NK-92 (cell line): ENCODE data around the gene LDLR.

Experiments used
- DNase-seq: peaks from one replicate; lab custom pipeline; 2025; ENCODE audit not compliant: unreplicated experiment; lab: John Stamatoyannopoulos, UW

LDLR gene

DNA sequence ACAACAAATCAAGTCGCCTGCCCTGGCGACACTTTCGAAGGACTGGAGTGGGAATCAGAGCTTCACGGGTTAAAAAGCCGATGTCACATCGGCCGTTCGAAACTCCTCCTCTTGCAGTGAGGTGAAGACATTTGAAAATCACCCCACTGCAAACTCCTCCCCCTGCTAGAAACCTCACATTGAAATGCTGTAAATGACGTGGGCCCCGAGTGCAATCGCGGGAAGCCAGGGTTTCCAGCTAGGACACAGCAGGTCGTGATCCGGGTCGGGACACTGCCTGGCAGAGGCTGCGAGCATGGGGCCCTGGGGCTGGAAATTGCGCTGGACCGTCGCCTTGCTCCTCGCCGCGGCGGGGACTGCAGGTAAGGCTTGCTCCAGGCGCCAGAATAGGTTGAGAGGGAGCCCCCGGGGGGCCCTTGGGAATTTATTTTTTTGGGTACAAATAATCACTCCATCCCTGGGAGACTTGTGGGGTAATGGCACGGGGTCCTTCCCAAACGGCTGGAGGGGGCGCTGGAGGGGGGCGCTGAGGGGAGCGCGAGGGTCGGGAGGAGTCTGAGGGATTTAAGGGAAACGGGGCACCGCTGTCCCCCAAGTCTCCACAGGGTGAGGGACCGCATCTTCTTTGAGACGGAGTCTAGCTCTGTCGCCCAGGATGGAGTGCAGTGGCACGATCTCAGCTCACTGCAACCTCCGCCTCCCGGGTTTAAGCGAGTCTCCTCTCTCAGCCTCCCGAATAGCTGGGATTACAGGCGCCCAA lies at the start of gene LDLR:
Gene LDLR, plus strand, starts transcription at position 210 of the 760 bp plus-strand sequence. Its CDS starts 86 bp downstream, at position 296.
- no peak for DNase-seq

DNA sequence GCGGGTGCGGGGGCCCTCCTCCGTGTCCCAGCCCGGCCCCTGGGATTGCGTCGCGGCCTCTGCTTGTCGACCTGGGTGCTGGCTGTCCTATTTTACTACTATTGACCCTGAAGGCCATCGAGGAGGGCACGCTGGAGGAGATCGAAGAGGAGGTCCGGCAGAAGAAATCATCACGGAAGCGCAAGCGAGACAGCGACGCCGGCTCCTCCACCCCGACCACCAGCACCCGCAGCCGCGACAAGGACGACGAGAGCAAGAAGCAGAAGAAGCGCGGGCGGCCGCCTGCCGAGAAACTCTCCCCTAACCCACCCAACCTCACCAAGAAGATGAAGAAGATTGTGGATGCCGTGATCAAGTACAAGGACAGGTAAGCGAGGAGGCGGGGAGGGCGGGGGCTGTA lies 48.1 kb upstream of the LDLR start:
- no peak for DNase-seq

DNA sequence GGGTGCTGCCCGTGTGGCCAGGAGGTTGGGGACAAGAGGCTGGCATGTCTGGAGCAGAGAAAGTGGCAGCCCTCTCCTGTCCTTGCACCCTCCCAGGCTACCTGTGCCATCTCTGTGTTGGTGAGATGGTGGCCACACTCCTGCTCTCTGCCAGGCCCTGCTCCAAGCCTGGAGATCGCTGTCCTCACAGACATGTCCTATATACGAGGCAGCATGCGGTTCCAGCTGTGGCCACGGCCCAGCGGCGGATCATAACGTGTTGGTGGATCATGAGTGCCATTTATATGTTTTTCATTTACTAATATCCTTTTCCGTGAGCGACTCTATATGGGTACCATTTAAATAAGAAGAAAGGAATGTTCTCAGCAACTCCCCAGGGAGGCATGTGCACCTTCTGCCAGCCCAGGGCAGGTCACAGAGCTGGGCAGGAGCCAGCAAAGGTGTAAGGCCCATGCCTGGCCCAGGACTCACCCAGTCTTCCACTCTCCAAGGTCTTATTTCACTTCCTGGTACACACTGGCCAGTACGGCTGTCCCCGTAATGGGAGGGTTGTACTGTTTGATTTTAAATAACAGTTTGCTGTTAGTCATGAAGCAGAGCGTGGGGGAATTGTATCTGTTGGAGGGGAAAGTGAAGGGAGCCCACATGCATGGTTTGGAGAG lies 47.2 kb upstream of the LDLR start:
- DNase-seq: no peak

DNA sequence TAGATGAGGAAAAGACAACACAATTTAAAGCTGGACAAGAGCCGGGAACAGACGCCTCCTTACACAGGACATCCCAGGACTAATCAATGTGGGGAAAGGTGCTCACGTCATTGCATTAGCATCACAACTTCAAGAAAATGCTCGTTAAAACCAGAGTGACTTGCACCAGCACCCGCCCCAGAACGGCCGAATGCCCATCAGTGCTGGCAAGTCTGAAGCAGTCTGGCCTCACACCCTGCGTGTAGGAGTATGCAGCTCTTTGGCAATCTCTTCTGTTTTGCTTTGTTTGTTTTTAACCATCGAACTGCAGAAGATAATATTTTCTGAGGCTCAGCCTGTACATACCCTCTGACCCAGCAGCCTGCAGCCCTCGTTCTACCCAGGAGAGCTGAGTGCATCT lies 44.8 kb upstream of the LDLR start:
- DNase-seq: no peak

DNA sequence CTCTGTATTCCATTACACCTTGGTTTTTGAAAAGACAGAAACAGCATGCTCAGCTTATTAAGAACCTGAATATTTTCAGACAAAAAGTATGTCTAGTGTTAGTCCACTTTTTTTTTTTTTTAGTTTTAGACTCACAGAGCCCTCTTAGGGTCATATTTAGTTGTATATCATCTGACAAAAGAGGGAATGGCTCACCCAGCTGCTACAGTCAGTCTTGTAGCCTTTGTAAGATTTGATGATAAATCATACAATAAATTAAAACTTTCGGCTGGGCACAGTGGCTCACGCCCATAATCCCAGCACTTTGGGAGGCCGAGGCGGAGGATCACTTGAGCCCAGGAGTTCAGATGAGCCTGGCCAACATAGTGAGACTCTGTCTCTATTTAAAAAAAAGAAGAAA lies 43.7 kb upstream of the LDLR start:
- no peak for DNase-seq

DNA sequence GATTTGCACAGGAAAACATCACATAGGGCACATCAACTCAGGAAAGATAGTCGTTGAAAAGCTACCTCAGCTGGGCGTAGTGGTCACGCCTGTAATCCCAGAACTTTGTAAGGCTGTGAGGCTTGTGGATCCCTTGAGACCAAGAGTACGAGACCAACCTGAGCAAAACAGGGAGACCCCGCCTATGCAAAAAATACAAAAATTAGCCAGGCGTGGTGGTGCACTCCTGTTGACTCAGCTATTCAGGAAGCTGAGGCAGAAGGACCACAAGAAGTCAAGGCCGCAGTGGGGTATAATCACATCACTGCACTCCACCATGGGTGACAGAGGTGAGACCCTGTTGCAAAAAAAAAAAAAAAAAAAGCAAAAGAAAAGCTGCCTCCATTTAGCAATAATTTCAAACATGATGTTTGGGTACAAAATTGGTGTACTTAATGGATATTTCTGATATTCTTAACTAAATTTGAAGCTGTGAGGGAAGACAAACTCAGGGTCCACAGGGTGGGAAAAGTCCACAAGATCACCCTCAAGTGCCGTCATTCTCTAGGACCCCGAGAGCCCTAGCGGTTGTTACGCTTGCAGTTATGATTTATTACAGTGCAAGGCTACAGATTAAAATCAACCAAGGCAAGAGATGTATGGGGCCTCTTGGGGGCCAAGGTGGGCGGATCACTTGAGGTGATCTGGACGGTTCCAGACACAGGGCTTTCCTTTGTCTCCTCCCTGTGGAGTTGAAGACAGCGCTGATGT lies 42.5 kb upstream of the LDLR start:
- DNase-seq: no peak

GRCh38 chr19:11047866-11048265 lies 41.4 kb upstream of the LDLR start:
- DNase-seq: no peak

GRCh38 chr19:11050323-11051114 lies 38.7 kb upstream of the LDLR start:
- no peak for DNase-seq

DNA sequence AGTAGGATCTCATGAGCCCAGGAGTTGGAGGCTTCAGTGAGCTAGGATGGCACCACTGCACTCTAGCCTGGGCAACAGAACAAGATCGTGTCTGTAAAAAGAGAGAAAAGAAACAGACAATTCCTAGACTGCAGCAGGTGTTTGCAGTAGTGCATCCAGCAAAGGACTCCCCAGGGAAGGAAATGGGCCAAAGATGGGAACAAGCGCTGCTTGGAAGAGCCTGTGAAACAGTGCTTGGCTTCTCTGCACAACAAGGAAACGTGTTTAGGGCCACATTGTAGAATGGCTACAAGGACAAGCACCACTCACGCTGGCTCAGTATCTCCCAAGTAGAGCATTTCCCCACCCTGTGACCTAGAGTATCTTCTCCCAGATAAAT lies 35.5 kb upstream of the LDLR start:
- DNase-seq: no peak

GRCh38 chr19:11054200-11054599 lies 35.1 kb upstream of the LDLR start:
- DNase-seq: no peak

DNA sequence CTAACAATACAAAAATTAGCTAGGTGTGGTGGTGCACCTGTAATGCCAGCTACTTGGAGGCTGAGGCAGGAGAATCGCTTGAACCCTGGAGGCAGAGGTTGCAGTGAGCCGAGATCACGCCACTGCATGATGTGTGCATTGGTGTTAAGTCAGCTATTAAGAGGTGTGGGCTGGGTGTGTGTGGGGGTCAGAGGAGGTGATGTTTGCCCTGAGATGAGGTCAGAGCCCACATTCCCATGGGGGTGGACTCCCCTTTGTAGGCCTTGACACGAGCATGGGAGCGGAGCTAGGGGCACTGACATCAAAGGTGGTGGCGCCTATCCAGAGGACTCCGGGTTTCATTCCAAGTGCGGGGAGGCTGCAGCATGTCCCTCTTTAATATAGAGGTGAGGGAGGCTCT lies 34.6 kb upstream of the LDLR start:
- DNase-seq: no peak

DNA sequence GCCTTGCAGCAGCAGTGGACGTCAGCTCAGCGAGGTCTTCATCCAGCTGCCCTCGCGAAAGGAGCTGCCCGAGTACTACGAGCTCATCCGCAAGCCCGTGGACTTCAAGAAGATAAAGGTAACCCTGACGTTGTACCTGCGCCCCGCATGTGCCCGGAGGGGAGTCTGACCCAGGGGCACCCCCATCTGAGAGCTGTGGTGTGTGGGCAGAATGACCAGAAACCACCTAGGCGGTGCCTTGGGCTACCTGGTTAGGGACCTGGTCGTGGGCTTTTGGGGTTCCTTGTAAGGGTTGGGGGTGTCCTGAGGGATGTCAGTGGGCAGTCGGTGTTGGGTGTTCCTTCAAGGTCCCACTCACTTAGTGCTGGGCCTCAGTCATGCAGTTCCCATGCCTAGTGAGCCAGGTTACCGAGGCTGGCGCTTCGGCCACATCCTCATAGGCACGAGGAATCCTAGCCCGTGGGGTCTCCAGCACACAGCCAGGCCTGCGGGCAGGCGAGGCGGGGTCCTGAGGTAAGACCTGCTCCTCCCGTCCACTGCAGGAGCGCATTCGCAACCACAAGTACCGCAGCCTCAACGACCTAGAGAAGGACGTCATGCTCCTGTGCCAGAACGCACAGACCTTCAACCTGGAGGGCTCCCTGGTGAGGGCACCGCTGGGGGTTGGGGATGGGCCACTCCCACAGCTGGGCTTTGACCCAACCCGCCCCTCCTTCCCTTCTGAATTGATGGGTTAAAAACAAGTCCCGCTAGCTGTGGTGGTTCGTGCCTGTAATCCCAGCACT lies 30.8 kb upstream of the LDLR start:
- no peak for DNase-seq

DNA sequence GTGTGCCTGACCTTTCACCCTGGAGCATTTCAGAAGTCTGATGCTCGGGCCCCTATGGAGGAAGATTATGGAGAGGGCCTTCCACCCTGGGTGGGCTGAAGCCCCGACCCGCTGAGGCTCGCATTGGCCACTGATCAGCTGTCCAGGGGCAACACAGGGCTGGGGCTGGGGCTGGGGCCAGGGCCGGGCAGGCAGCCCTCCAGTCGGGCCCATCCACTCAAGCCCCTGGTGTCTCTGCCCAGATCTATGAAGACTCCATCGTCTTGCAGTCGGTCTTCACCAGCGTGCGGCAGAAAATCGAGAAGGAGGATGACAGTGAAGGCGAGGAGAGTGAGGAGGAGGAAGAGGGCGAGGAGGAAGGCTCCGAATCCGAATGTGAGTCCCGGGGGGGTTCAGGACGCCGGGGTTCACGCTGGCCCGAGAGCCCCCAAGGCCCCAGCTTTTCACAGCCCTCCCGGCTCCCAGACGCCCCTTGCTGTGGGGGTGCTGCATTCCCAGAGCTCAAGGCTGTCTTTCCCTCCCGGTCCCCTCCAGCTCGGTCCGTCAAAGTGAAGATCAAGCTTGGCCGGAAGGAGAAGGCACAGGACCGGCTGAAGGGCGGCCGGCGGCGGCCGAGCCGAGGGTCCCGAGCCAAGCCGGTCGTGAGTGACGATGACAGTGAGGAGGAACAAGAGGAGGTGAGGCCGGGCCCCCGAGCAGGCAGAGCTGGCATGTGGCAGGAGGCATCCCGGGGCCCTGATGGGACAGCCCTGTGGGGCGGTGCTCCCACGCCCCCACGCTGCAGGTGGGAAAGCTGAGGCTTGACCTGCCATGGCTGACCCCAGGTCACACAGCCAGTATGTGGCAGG lies 29.5 kb upstream of the LDLR start:
- no peak for DNase-seq

DNA sequence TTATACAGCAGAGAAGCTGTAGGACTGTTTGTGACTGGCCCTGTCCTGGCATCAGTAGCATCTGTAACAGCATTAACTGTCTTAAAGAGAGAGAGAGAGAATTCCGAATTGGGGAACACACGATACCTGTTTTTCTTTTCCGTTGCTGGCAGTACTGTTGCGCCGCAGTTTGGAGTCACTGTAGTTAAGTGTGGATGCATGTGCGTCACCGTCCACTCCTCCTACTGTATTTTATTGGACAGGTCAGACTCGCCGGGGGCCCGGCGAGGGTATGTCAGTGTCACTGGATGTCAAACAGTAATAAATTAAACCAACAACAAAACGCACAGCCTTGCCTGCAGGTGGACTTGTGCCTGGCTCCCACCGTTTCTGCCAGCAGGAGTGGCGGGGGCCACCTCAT lies 27.3 kb upstream of the LDLR start:
- DNase-seq: no peak

- DNase-seq: no peak
Measured at GRCh38 chr19:11063434-11063833, 25.8 kb upstream of the LDLR start.

DNA sequence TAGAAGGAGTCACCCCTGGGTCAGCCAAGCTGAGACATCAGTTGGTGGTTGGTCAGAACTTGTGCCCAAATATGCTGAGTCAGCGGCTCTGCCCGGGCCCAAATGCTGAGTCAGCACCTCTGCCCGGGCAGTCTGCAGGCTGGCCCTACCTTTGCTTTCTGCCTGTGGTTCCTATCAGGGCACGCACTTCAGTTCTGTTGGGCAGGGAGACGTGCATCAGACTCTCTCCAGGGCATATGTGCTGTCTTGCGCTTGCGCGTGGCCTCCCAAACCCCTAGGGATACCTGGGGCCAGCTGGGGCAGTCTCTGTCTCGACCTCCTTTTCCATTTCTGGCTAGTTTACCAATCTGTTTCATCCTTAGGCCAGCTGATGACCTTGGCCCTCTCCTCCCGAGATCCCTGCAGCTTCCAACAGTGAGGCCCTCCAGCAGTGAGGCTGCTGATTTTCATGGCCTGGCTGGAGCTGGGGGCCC lies 24.4 kb upstream of the LDLR start:
- DNase-seq: no peak

GRCh38 chr19:11066326-11066725 lies 22.9 kb upstream of the LDLR start:
- DNase-seq: no peak

GRCh38 chr19:11067356-11068113 lies 21.7 kb upstream of the LDLR start:
- DNase-seq: no peak

- DNase-seq: no peak
Measured at GRCh38 chr19:11069561-11069960, 19.7 kb upstream of the LDLR start.
